ENCODE data around the gene KATNB1. TPM values are rescaled to one million over a fixed set of nuclear protein-coding genes. Genes with fewer than 3 reads are reported as not detected.

The KATNB1 gene
- total and polyA plus RNA-seq, 2 of the 8 experiments (the other 6 are each of a cell fraction or from before 2014, with no cell fraction given) = 50.2 to 60.4 TPM

DNA sequence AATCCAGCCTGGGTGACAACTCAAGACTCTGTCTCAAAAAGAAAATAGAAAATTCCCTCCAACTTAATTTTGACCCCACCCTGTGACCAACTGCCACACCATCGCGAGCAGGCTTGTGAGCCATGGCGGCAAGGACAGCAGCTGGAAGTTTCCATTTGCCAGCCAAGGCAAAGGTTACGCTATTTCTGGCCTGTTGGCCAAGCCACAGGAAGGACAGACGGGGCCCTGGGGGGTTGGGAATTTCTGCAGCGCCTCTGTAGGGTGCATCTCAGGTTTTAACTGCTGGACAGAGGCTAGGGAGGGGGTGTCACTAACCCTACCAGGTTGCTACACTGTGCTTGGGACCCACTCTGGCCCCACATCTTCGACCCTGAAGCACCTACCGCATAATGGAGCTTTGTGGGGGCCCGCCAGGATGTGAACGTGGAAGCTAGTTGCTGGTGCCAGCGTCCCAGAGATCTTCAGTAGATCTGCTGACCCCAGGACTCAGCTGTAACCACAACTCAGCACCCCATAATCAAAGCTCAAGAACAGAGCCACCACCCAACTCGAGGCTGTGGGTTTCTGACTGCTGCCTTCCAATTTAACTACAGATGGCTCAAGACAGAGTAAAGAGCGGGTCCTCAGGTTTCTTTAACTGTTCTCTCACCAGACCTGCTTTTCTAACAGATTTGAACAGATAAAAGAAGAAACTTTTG, 55.8 kb downstream of the KATNB1 start (continued):
- TF ChIP-seq, protein P1, sequence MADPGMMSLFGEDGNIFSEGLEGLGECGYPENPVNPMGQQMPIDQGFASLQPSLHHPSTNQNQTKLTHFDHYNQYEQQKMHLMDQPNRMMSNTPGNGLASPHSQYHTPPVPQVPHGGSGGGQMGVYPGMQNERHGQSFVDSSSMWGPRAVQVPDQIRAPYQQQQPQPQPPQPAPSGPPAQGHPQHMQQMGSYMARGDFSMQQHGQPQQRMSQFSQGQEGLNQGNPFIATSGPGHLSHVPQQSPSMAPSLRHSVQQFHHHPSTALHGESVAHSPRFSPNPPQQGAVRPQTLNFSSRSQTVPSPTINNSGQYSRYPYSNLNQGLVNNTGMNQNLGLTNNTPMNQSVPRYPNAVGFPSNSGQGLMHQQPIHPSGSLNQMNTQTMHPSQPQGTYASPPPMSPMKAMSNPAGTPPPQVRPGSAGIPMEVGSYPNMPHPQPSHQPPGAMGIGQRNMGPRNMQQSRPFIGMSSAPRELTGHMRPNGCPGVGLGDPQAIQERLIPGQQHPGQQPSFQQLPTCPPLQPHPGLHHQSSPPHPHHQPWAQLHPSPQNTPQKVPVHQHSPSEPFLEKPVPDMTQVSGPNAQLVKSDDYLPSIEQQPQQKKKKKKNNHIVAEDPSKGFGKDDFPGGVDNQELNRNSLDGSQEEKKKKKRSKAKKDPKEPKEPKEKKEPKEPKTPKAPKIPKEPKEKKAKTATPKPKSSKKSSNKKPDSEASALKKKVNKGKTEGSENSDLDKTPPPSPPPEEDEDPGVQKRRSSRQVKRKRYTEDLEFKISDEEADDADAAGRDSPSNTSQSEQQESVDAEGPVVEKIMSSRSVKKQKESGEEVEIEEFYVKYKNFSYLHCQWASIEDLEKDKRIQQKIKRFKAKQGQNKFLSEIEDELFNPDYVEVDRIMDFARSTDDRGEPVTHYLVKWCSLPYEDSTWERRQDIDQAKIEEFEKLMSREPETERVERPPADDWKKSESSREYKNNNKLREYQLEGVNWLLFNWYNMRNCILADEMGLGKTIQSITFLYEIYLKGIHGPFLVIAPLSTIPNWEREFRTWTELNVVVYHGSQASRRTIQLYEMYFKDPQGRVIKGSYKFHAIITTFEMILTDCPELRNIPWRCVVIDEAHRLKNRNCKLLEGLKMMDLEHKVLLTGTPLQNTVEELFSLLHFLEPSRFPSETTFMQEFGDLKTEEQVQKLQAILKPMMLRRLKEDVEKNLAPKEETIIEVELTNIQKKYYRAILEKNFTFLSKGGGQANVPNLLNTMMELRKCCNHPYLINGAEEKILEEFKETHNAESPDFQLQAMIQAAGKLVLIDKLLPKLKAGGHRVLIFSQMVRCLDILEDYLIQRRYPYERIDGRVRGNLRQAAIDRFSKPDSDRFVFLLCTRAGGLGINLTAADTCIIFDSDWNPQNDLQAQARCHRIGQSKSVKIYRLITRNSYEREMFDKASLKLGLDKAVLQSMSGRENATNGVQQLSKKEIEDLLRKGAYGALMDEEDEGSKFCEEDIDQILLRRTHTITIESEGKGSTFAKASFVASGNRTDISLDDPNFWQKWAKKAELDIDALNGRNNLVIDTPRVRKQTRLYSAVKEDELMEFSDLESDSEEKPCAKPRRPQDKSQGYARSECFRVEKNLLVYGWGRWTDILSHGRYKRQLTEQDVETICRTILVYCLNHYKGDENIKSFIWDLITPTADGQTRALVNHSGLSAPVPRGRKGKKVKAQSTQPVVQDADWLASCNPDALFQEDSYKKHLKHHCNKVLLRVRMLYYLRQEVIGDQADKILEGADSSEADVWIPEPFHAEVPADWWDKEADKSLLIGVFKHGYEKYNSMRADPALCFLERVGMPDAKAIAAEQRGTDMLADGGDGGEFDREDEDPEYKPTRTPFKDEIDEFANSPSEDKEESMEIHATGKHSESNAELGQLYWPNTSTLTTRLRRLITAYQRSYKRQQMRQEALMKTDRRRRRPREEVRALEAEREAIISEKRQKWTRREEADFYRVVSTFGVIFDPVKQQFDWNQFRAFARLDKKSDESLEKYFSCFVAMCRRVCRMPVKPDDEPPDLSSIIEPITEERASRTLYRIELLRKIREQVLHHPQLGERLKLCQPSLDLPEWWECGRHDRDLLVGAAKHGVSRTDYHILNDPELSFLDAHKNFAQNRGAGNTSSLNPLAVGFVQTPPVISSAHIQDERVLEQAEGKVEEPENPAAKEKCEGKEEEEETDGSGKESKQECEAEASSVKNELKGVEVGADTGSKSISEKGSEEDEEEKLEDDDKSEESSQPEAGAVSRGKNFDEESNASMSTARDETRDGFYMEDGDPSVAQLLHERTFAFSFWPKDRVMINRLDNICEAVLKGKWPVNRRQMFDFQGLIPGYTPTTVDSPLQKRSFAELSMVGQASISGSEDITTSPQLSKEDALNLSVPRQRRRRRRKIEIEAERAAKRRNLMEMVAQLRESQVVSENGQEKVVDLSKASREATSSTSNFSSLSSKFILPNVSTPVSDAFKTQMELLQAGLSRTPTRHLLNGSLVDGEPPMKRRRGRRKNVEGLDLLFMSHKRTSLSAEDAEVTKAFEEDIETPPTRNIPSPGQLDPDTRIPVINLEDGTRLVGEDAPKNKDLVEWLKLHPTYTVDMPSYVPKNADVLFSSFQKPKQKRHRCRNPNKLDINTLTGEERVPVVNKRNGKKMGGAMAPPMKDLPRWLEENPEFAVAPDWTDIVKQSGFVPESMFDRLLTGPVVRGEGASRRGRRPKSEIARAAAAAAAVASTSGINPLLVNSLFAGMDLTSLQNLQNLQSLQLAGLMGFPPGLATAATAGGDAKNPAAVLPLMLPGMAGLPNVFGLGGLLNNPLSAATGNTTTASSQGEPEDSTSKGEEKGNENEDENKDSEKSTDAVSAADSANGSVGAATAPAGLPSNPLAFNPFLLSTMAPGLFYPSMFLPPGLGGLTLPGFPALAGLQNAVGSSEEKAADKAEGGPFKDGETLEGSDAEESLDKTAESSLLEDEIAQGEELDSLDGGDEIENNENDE (IDR thresholded peaks at IDR 0.05; ENCODE audit: insufficient replicate concordance, low read length) = no peak
- TF ChIP-seq TEAD4 (IDR thresholded peaks at IDR 0.05; ENCODE audit: low read depth, low read length) (no peak), TCF12 (IDR thresholded peaks at IDR 0.05; ENCODE audit: low read depth, low read length) (no peak), CREB1 (IDR thresholded peaks at IDR 0.05) (no peak), NANOG (IDR thresholded peaks at IDR 0.05; ENCODE audit: insufficient read depth, low read depth, low read length, poor library complexity, severe bottlenecking) (no peak), KDM4A (IDR thresholded peaks at IDR 0.05; ENCODE audit: low read depth, low read length, severe bottlenecking) (no peak), ZNF274 (IDR thresholded peaks at IDR 0.05; ENCODE audit: borderline replicate concordance, extremely low read depth, low read length) (no peak), BRCA1 (IDR thresholded peaks at IDR 0.05; ENCODE audit: low read depth, low read length) (no peak)

Data from H1 (cell line).